HL-60 (cell line): ENCODE data around the gene MDM2.

Experiments used
- DNase-seq, 2 experiments: peaks; one replicate each; pipeline ENCODE4 v3.0.0-alpha.2; 2010 to 2020; ENCODE audit warnings: low read depth in 1 of 2, low spot score in 1 of 2
- H3K27ac ChIP-seq: fragments of 250-450 bp; sonication (Bioruptor Pico); replicated peaks from 2 replicates; pipeline ENCODE4 v1.5.1; 2020; ENCODE audit warnings: mild to moderate bottlenecking, moderate library complexity
- H3K27me3 ChIP-seq: fragments of 250-450 bp; sonication (Bioruptor Pico); 2 replicates; pipeline ENCODE4 v1.5.1; 2021; ENCODE audit warnings: mild to moderate bottlenecking, moderate library complexity; ENCODE audit not compliant: insufficient read depth, poor library complexity, severe bottlenecking
- H3K4me3 ChIP-seq: replicated peaks from 2 replicates; pipeline ENCODE4 v1.5.1; 2011; ENCODE audit warnings: mild to moderate bottlenecking, control low read depth, low read length; ENCODE audit not compliant: insufficient read depth
- GABPA ChIP-seq: IDR thresholded peaks from 2 replicates; pipeline ENCODE4 v1.6.1; 2012; ENCODE audit warnings: low read depth
- POLR2AphosphoS5 ChIP-seq: IDR thresholded peaks from 2 replicates; pipeline ENCODE4 v1.6.1; 2012; ENCODE audit warnings: low read depth
- SPI1 ChIP-seq: IDR thresholded peaks from 2 replicates; pipeline ENCODE4 v1.6.1; 2012; ENCODE audit warnings: low read depth, mild to moderate bottlenecking, borderline replicate concordance
- TF ChIP-seq, protein P1 (sequence below): IDR thresholded peaks from one replicate; pipeline ENCODE4 v1.5.1; 2011; ENCODE audit warnings: low read length, control low read depth, inconsistent platforms; ENCODE audit not compliant: insufficient read depth
- TF ChIP-seq, protein P2 (sequence below): IDR thresholded peaks from 2 replicates; pipeline ENCODE4 v1.6.1; 2012; ENCODE audit warnings: low read depth; ENCODE audit not compliant: insufficient replicate concordance

MDM2 gene

DNA sequence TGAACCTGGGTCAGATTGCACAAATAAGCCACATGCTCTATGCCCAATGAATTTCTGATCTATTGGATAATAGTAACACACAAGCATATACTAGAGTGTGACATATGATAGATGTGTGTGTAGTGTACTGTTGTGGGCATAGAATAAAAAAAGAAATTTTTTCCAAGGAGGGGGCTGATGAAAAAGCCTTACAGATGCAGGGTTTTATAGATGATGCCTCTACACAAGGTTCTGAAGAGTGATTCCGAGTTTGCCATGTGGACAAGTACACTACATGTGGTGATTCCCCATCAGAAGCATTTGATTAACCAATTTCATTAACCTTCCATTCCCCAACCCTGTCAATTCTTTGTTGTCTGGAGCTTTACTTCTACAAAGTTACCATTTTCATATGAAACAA is 79.7 kb downstream of the MDM2 start:
- Histone ChIP-seq H3K27ac (no peak overlapping the region), H3K4me3 (no peak overlapping the region), H3K27me3 (no peaks in the 10 kb centered on the region)
- no peak for DNase-seq
- TF ChIP-seq SPI1 (no peak), POLR2AphosphoS5 (no peak), GABPA (no peak)
- TF ChIP-seq, protein P1, sequence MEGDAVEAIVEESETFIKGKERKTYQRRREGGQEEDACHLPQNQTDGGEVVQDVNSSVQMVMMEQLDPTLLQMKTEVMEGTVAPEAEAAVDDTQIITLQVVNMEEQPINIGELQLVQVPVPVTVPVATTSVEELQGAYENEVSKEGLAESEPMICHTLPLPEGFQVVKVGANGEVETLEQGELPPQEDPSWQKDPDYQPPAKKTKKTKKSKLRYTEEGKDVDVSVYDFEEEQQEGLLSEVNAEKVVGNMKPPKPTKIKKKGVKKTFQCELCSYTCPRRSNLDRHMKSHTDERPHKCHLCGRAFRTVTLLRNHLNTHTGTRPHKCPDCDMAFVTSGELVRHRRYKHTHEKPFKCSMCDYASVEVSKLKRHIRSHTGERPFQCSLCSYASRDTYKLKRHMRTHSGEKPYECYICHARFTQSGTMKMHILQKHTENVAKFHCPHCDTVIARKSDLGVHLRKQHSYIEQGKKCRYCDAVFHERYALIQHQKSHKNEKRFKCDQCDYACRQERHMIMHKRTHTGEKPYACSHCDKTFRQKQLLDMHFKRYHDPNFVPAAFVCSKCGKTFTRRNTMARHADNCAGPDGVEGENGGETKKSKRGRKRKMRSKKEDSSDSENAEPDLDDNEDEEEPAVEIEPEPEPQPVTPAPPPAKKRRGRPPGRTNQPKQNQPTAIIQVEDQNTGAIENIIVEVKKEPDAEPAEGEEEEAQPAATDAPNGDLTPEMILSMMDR, result no peak
- TF ChIP-seq, protein P2, sequence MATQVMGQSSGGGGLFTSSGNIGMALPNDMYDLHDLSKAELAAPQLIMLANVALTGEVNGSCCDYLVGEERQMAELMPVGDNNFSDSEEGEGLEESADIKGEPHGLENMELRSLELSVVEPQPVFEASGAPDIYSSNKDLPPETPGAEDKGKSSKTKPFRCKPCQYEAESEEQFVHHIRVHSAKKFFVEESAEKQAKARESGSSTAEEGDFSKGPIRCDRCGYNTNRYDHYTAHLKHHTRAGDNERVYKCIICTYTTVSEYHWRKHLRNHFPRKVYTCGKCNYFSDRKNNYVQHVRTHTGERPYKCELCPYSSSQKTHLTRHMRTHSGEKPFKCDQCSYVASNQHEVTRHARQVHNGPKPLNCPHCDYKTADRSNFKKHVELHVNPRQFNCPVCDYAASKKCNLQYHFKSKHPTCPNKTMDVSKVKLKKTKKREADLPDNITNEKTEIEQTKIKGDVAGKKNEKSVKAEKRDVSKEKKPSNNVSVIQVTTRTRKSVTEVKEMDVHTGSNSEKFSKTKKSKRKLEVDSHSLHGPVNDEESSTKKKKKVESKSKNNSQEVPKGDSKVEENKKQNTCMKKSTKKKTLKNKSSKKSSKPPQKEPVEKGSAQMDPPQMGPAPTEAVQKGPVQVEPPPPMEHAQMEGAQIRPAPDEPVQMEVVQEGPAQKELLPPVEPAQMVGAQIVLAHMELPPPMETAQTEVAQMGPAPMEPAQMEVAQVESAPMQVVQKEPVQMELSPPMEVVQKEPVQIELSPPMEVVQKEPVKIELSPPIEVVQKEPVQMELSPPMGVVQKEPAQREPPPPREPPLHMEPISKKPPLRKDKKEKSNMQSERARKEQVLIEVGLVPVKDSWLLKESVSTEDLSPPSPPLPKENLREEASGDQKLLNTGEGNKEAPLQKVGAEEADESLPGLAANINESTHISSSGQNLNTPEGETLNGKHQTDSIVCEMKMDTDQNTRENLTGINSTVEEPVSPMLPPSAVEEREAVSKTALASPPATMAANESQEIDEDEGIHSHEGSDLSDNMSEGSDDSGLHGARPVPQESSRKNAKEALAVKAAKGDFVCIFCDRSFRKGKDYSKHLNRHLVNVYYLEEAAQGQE, result no peak

DNA sequence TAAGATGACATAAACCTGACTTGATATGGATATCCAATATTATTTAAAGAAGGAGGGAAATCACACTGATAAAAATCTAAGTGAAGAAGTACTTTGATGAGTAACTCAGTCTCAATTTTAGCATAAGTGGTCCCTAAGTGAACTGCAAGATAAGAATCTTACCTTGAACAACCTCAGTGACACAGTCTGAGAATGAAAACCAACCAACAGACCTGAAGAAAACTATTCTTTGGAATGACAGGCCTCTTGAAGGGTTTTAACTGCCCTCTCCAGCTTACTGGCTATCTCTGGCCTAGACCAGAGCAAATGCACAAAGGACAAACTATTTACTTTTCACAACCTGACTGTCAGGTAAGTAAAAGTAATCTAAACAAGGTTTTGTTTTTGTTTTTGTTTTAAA is 80.3 kb downstream of the MDM2 start:
- TF ChIP-seq, protein P2, result no peak
- TF ChIP-seq, protein P1, result no peak
- Histone ChIP-seq H3K27ac (no peak overlapping the region), H3K27me3 (no peaks in the 10 kb centered on the region), H3K4me3 (no peak overlapping the region)
- no peak for DNase-seq

DNA sequence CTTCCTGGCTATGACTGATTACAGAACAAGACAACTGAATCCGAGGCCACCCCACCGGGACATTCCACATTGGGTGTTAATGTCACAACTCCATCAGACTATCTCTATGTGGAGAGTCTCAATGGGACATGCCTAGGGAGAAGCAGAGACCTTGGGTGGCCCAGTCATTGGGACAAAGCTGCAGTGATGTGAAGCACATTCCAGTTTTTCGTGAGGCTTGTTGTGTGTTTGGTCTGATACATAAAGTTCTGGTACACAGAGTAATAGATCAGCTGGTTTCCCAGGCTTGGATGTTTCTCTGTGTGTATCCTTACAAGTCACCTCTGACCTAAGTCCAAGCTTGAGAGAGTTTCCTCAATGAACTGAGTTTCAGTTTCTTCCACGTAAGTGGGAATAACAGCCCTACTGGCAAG is 82.7 kb downstream of the MDM2 start:
- H3K27ac ChIP-seq, result no peak overlapping the region
- DNase-seq, result no peak
- H3K4me3 ChIP-seq, result no peak overlapping the region
- no peaks in the 10 kb centered on the region for H3K27me3 ChIP-seq
- TF ChIP-seq POLR2AphosphoS5 (no peak), SPI1 (no peak), GABPA (no peak)
- TF ChIP-seq, protein P1, result no peak
- TF ChIP-seq, protein P2, result no peak
